ENCODE results near the gene CTXN1. TPM values are rescaled to one million over a fixed set of nuclear protein-coding genes. Genes with fewer than 3 reads are reported as not detected.
A peak's percentile ranks its signal among the peaks of the same experiment; 100 is the strongest.

Gene CTXN1
- total and polyA plus RNA-seq, 2 donors (not counting 1 experiment from before 2014, with no cell fraction given): not detected

GRCh38 chr19:7925171-7925851, 624 bp downstream of the CTXN1 start:
- H3K79me2 ChIP-seq (ENCODE audit: control insufficient read depth, insufficient read depth, low read length): peaks cover 5% of the 10 kb centered on the region
- no peak overlapping the region for H3K27ac ChIP-seq (ENCODE audit: low read length in 2 of 2)
- 2% methylated on average over 94 of the region's 98 CpGs for WGBS (ENCODE audit: insufficient coverage)
- H3K4me3 ChIP-seq (ENCODE audit: control extremely low read depth in 1 of 5, extremely low read depth in 1 of 5, insufficient read depth in 1 of 5, low read depth in 2 of 5, low read length in 4 of 5): peak overlapping the region in 3 of 5 experiments; percentile 25 to 57 (median 41)
- H3K9me3 Mint-ChIP-seq (ENCODE audit: insufficient read depth): no peaks in the 10 kb centered on the region
- H3K9ac ChIP-seq (ENCODE audit: low read length): peak overlapping the region; percentile 50
- peak overlapping the region; percentile 94 for H3K4me2 ChIP-seq (replicated peaks; ENCODE audit: low read depth, low read length, poor library complexity, severe bottlenecking)
- peaks cover 0 to 13% of the 10 kb centered on the region in 2 experiments for H3K36me3 ChIP-seq (replicated peaks in 1 of 2; ENCODE audit: control extremely low read depth in 1 of 2, control insufficient read depth in 1 of 2, extremely low read depth in 1 of 2, insufficient read depth in 2 of 2, low read length in 1 of 2)
- peaks cover 21 to 26% of the 10 kb centered on the region in 2 donors for H3K4me1 ChIP-seq (ENCODE audit: control insufficient read depth in 2 of 2, insufficient read depth in 2 of 2, low read length in 2 of 2)
- H3K4me1 Mint-ChIP-seq: peaks cover 28% of the 10 kb centered on the region
- no peak for ATAC-seq (ENCODE audit: low read depth)
- peak overlapping the region; percentile 85 for H3K4me3 Mint-ChIP-seq
- intact Hi-C loops (cut with micrococcal nuclease): loop anchor here (1.0 kb wide), 1 partner anchor 18 kb away; the partner anchor contains the start of gene TIMM44
- H4K20me1 ChIP-seq (ENCODE audit: control insufficient read depth, insufficient read depth, low read length, poor library complexity, severe bottlenecking): peaks cover 43% of the 10 kb centered on the region
- H3K27ac Mint-ChIP-seq: peak overlapping the region; percentile 65
- DNase-seq: peak; percentile 85
- no peaks in the 10 kb centered on the region for H3K9me3 ChIP-seq (ENCODE audit: control extremely low read depth in 1 of 3, control insufficient read depth in 2 of 3, insufficient read depth in 1 of 3, low read length in 2 of 3)
- ChIA-PET POLR2A (no interaction called here), CTCF (no interaction called here)
- no peaks in the 10 kb centered on the region for H3K27me3 ChIP-seq (replicated peaks in 1 of 4; ENCODE audit: control extremely low read depth in 1 of 4, control insufficient read depth in 3 of 4, insufficient read depth in 4 of 4, low read length in 3 of 4)
- no peaks in the 10 kb centered on the region for H3K27me3 Mint-ChIP-seq
- H2AFZ ChIP-seq (ENCODE audit: insufficient read depth, low read depth, low read length, poor library complexity, severe bottlenecking): peak overlapping the region; percentile 60
- TF ChIP-seq CTCF (IDR thresholded peaks at IDR 0.05): peak; percentile 84
- TF ChIP-seq EZH2 (IDR thresholded peaks at IDR 0.05; ENCODE audit: borderline replicate concordance, insufficient read depth, low read depth, low read length, poor library complexity, severe bottlenecking): no peak

- POLR2A ChIA-PET: no interaction called here
- H3K9ac ChIP-seq (ENCODE audit: low read length): peak overlapping the region; percentile 50
- H3K27ac Mint-ChIP-seq: no peak overlapping the region
These were observed 1.2 kb downstream of the CTXN1 start for GRCh38 chr19:7924651-7925170.

More at GRCh38 chr19:7924651-7925170, 1.2 kb downstream of the CTXN1 start:
- DNase-seq (peak; percentile 52), ATAC-seq (ENCODE audit: low read depth) (no peak)
- WGBS (ENCODE audit: insufficient coverage): 84% methylated on average over 20 of the region's 34 CpGs
- Mint-ChIP-seq H3K9me3 (ENCODE audit: insufficient read depth) (no peaks in the 10 kb centered on the region), H3K4me1 (peaks cover 33% of the 10 kb centered on the region), H3K27me3 (peaks cover 5% of the 10 kb centered on the region), H3K4me3 (peak overlapping the region; percentile 59)
- intact Hi-C loops (cut with micrococcal nuclease): loop anchor here (1.0 kb wide), 1 partner anchor 19 kb away; the partner anchor contains the start of gene TIMM44
- TF ChIP-seq CTCF (IDR thresholded peaks at IDR 0.05) (no peak), EZH2 (IDR thresholded peaks at IDR 0.05; ENCODE audit: borderline replicate concordance, insufficient read depth, low read depth, low read length, poor library complexity, severe bottlenecking) (no peak)
- Histone ChIP-seq H2AFZ (ENCODE audit: insufficient read depth, low read depth, low read length, poor library complexity, severe bottlenecking) (peak overlapping the region; percentile 60), H3K27me3 (replicated peaks in 1 of 4; ENCODE audit: control extremely low read depth in 1 of 4, control insufficient read depth in 3 of 4, insufficient read depth in 4 of 4, low read length in 3 of 4) (peaks cover 0 to 2% (median under 1%) of the 10 kb centered on the region in 4 experiments), H4K20me1 (ENCODE audit: control insufficient read depth, insufficient read depth, low read length, poor library complexity, severe bottlenecking) (peaks cover 43% of the 10 kb centered on the region), H3K9me3 (ENCODE audit: control extremely low read depth in 1 of 3, control insufficient read depth in 2 of 3, insufficient read depth in 1 of 3, low read length in 2 of 3) (peaks cover 0 to 3% (median 0%) of the 10 kb centered on the region in 3 donors), H3K36me3 (replicated peaks in 1 of 2; ENCODE audit: control extremely low read depth in 1 of 2, control insufficient read depth in 1 of 2, extremely low read depth in 1 of 2, insufficient read depth in 2 of 2, low read length in 1 of 2) (peaks cover 0 to 13% of the 10 kb centered on the region in 2 experiments), H3K4me1 (ENCODE audit: control insufficient read depth in 2 of 2, insufficient read depth in 2 of 2, low read length in 2 of 2) (peaks cover 23 to 30% of the 10 kb centered on the region in 2 donors), H3K4me2 (replicated peaks; ENCODE audit: low read depth, low read length, poor library complexity, severe bottlenecking) (peak overlapping the region; percentile 94), H3K4me3 (ENCODE audit: control extremely low read depth in 1 of 5, extremely low read depth in 1 of 5, insufficient read depth in 1 of 5, low read depth in 2 of 5, low read length in 4 of 5) (peak overlapping the region in 1 of 5 experiments; percentile 19), H3K79me2 (ENCODE audit: control insufficient read depth, insufficient read depth, low read length) (peaks cover 5% of the 10 kb centered on the region), H3K27ac (ENCODE audit: low read length in 2 of 2) (no peak overlapping the region)
- CTCF ChIA-PET: interaction anchor here (1.0 to 1.5 kb wide), 4 partner anchors 17 to 356 kb away, joined by 3 to 5 read pairs (median 5); no protein-coding TSS in a partner anchor
